Trophoblast cell (in vitro differentiated cells and primary cell): ENCODE results near the gene RHNO1. TPM values are rescaled to one million over a fixed set of nuclear protein-coding genes. Genes with fewer than 3 reads are reported as not detected.

ENCODE experiments used
- DNase-seq, 2 donors: peaks; one replicate each; pipeline ENCODE4 v3.0.0-alpha.2; 2016
- H2AFZ ChIP-seq: 2 replicates; pipeline ENCODE4 v1.6.1; 2013; ENCODE audit warnings: low read length, moderate library complexity, mild to moderate bottlenecking; ENCODE audit not compliant: insufficient read depth, poor library complexity
- H2AK5ac ChIP-seq: 2 replicates; pipeline ENCODE4 v1.6.1; 2013; ENCODE audit warnings: mild to moderate bottlenecking, low read length
- H2BK120ac ChIP-seq: 2 replicates; pipeline ENCODE4 v1.6.1; 2013; ENCODE audit warnings: low read length, mild to moderate bottlenecking, moderate library complexity; ENCODE audit not compliant: insufficient read depth, poor library complexity
- H2BK12ac ChIP-seq: 2 replicates; pipeline ENCODE4 v1.6.1; 2013; ENCODE audit warnings: mild to moderate bottlenecking, low read length, moderate library complexity
- H2BK5ac ChIP-seq: 2 replicates; pipeline ENCODE4 v1.6.1; 2013; ENCODE audit warnings: low read length, low read depth, moderate library complexity, mild to moderate bottlenecking; ENCODE audit not compliant: poor library complexity
- H3K14ac ChIP-seq: 2 replicates; pipeline ENCODE4 v1.6.1; 2013; ENCODE audit warnings: mild to moderate bottlenecking, low read length
- H3K18ac ChIP-seq: 2 replicates; pipeline ENCODE4 v1.6.1; 2013; ENCODE audit warnings: mild to moderate bottlenecking, low read length
- H3K23ac ChIP-seq: 2 replicates; pipeline ENCODE4 v1.6.1; 2013; ENCODE audit warnings: low read length
- H3K27ac ChIP-seq: 2 replicates; pipeline ENCODE4 v1.5.1; 2013; ENCODE audit warnings: low read depth, mild to moderate bottlenecking, inconsistent platforms, low read length, moderate library complexity
- H3K27me3 ChIP-seq: 2 replicates; pipeline ENCODE4 v1.6.1; 2013; ENCODE audit warnings: inconsistent platforms, mild to moderate bottlenecking, low read length, moderate library complexity; ENCODE audit not compliant: insufficient read depth
- H3K36me3 ChIP-seq, 2 experiments: 1 replicate in 1 of 2; 2 replicates in 1 of 2; pipeline ENCODE4 v1.6.1; 2013; ENCODE audit warnings: low read length in 2 of 2, mild to moderate bottlenecking in 2 of 2, moderate library complexity in 1 of 2; ENCODE audit not compliant: insufficient read depth in 2 of 2, control insufficient read depth in 1 of 2
- H3K4ac ChIP-seq: 2 replicates; pipeline ENCODE4 v1.6.1; 2013; ENCODE audit warnings: low read depth, mild to moderate bottlenecking, low read length, moderate library complexity
- H3K4me1 ChIP-seq, 2 experiments: 1 replicate in 1 of 2; 2 replicates in 1 of 2; pipeline ENCODE4 v1.6.1; 2013; ENCODE audit warnings: low read length in 2 of 2, mild to moderate bottlenecking in 2 of 2, moderate library complexity in 1 of 2; ENCODE audit not compliant: insufficient read depth in 2 of 2, control insufficient read depth in 1 of 2
- H3K4me2 ChIP-seq: 2 replicates; pipeline ENCODE4 v1.6.1; 2013; ENCODE audit warnings: inconsistent platforms, mild to moderate bottlenecking, low read length, moderate library complexity
- H3K4me3 ChIP-seq: 2 replicates; pipeline ENCODE4 v1.5.1; 2013; ENCODE audit warnings: mild to moderate bottlenecking, low read depth, low read length, inconsistent platforms
- H3K79me1 ChIP-seq: one replicate; pipeline ENCODE4 v1.6.1; 2013; ENCODE audit warnings: low read length
- H3K79me2 ChIP-seq: 2 replicates; pipeline ENCODE4 v1.6.1; 2013; ENCODE audit warnings: low read length, mild to moderate bottlenecking; ENCODE audit not compliant: control insufficient read depth, insufficient read depth, poor library complexity
- H3K9ac ChIP-seq: 2 replicates; pipeline ENCODE4 v1.6.1; 2013; ENCODE audit warnings: mild to moderate bottlenecking, low read length
- H3K9me3 ChIP-seq: 2 replicates; pipeline ENCODE4 v1.6.1; 2013; ENCODE audit warnings: low read depth, mild to moderate bottlenecking, control low read depth, inconsistent platforms, low read length; ENCODE audit not compliant: insufficient read depth
- H4K12ac ChIP-seq: 2 replicates; pipeline ENCODE4 v1.6.1; 2013; ENCODE audit warnings: low read depth, mild to moderate bottlenecking, low read length, moderate library complexity
- H4K8ac ChIP-seq: 2 replicates; pipeline ENCODE4 v1.6.1; 2013; ENCODE audit warnings: low read depth, mild to moderate bottlenecking, low read length, moderate library complexity
- H4K91ac ChIP-seq: one replicate; pipeline ENCODE4 v1.6.1; 2013; ENCODE audit warnings: low read depth, mild to moderate bottlenecking, low read length, moderate library complexity
- WGBS: extraction: QIAGEN DNeasy Blood & Tissue Kit; methylation state at CpG from one replicate; pipeline ENCODE4 v1.1.7; 2013; ENCODE audit warnings: missing lambda C conversion rate; ENCODE audit not compliant: insufficient read length, insufficient coverage; ENCODE audit errors: extremely low coverage; 5-methylcytosine and 5-hydroxymethylcytosine counted together
- polyA plus RNA-seq: library from polyadenylated mRNA; stranded (reverse); fragments of 200-250 nt; gene quantifications from 2 replicates; pipeline ENCODE4 v1.2.3, GENCODE V29; 2013

Gene RHNO1, protein sequence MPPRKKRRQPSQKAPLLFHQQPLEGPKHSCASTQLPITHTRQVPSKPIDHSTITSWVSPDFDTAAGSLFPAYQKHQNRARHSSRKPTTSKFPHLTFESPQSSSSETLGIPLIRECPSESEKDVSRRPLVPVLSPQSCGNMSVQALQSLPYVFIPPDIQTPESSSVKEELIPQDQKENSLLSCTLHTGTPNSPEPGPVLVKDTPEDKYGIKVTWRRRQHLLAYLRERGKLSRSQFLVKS
- polyA plus RNA-seq: 38.6 and 40.9 TPM in 2 replicates

DNA sequence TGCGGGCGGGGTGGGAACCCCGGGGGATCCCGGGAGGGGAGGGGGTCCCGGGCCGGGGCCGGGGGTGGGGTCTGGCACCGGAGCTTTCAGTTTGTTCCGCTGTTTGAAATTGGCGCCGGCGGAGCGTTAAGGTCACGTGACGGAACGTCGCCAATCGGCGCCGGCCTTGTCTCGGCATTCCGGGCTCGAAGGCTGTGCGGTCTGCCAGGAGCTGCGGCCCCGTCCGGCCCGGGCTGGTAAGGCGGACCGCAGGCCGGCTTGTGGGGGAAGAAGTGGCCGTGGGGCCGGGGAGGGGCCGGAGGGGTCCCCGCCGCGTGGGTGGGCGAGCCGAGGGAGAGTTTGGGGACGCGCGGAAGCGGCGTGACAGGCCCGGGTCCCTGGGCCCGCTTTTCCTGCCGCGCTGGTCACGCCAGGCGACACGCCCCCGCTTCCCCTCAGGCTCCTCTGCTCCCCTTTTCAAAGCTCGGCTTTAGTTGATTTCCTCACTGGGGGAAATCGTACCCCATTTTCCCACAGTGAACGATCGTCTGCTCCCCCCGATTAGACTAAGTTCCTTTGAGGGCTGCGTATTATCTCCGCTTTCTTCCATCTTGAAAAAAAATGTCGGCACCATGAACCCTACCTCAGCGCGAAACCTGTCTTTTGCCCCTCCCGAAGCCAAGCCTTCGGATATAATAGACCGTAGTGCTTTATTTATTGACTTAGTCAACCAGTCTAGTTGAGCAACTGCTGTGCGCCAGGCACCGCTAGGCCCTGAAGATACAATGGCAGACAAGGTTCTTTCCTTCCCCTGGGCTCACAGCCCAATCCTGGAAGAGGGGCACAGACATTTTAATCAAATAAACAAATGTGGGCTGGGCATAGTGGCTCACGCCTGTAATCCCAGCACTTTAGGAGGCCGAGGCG lies at the start of gene RHNO1, which contains the start of gene FOXM1:
RHNO1 (plus strand) TSS at position 177 of the 906 bp plus-strand sequence. CDS start 8,144 bp downstream, outside the sequence.
FOXM1 (minus strand) TSS at position 128 of the 906 bp plus-strand sequence. CDS start 2,696 bp downstream, outside the sequence.
- H4K12ac ChIP-seq: peak within 1 kb of the TSS; percentile 90
- peak within 1 kb of the TSS; percentile 95 for H3K4ac ChIP-seq
- peak within 1 kb of the TSS; percentile 92 for H2BK120ac ChIP-seq
- H4K8ac ChIP-seq: peak within 1 kb of the TSS; percentile 92
- peak within 1 kb of the TSS; percentile 99 for H3K9ac ChIP-seq
- peaks cover 12 to 14% of the 10 kb centered on the region in 2 experiments for H3K36me3 ChIP-seq
- H3K9me3 ChIP-seq: no peaks in the 10 kb centered on the region
- peak within 1 kb of the TSS; percentile 94 for H3K4me2 ChIP-seq
- H3K4me3 ChIP-seq: peak within 1 kb of the TSS; percentile 98
- H2AFZ ChIP-seq: peak within 1 kb of the TSS; percentile 77
- peaks cover 5 to 9% of the 10 kb centered on the region in 2 experiments for H3K4me1 ChIP-seq
- peak within 1 kb of the TSS; percentile 93 for H3K14ac ChIP-seq
- WGBS: no CpG with 5 or more reads among the region's 70 CpGs
- peak within 1 kb of the TSS; percentile 96 for H3K18ac ChIP-seq
- H2AK5ac ChIP-seq: peak within 1 kb of the TSS; percentile 84
- H3K23ac ChIP-seq: no peak within 1 kb of the TSS
- peak within 1 kb of the TSS; percentile 92 for H2BK5ac ChIP-seq
- peaks cover 12% of the 10 kb centered on the region for H3K79me1 ChIP-seq
- peak; percentile 86 to 93 for DNase-seq
- peaks cover 13% of the 10 kb centered on the region for H3K79me2 ChIP-seq
- H3K27me3 ChIP-seq: no peaks in the 10 kb centered on the region
- H2BK12ac ChIP-seq: no peak within 1 kb of the TSS
- H4K91ac ChIP-seq: peak within 1 kb of the TSS; percentile 88
- peak within 1 kb of the TSS; percentile 74 for H3K27ac ChIP-seq

DNA sequence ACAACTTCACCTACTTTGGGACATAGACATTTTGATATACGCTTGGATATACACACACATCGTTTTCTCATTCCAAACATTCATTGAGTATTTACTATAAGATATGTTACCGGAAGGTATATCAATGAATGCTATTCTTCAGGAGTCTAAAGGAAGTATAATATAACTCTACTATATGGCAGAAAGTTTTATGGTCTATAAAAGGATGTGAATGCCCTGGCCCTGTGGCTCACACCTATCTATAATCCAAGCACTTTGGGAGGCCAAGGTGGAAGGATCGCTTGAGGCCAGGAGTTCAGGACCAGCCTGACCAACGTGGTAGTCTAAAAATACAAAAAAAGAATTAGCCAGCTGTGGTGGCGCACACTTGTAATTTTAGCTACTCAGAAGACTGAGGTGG lies 47.7 kb upstream of the RHNO1 start:
- Histone ChIP-seq H3K4me3 (no peak overlapping the region), H4K91ac (no peak overlapping the region), H3K9me3 (no peaks in the 10 kb centered on the region), H3K27ac (no peak overlapping the region), H3K27me3 (no peaks in the 10 kb centered on the region), H3K4me2 (no peak overlapping the region), H3K14ac (no peak overlapping the region), H2AK5ac (no peak overlapping the region), H3K23ac (no peak overlapping the region), H3K4ac (no peak overlapping the region), H3K4me1 (no peaks in the 10 kb centered on the region), H3K18ac (no peak overlapping the region), H2BK5ac (no peak overlapping the region), H2BK120ac (no peak overlapping the region), H2AFZ (no peak overlapping the region), H2BK12ac (no peak overlapping the region), H3K36me3 (peaks cover 33 to 39% of the 10 kb centered on the region in 2 experiments), H3K79me2 (no peaks in the 10 kb centered on the region), H3K79me1 (no peaks in the 10 kb centered on the region), H4K8ac (no peak overlapping the region), H3K9ac (no peak overlapping the region), H4K12ac (no peak overlapping the region)
- no peak for DNase-seq
- WGBS: no CpG with 5 or more reads among the region's 6 CpGs

DNA sequence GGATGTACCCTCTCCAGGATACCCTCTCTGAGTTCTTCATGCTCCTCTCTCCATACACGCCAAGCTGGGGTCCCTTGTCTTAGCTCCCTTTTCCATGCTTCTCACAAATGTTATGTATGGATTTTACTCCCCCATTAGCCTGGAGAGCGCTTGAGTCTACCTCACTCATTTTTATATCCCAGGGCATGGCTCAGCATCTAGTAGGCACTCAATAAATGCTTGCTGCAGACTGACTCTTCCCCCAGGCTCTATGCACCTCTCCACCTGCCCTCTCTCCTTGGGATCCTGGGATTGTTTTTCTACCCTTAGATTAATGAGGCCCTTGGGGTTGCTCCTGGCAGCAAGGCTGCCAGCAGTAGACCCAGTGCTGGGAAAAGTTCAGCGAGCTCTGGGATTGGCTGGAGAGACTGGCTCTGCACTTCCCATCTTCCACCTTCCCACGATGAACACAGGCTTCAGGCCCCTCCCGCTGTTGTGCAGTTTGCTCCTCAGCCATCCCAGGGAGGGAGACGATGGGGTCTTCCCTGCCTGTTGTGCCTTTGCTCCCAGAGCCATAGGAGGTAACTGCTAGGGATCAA lies 44.4 kb upstream of the RHNO1 start:
- H3K9me3 ChIP-seq: no peaks in the 10 kb centered on the region
- no peak overlapping the region for H4K91ac ChIP-seq
- no peak overlapping the region for H3K4ac ChIP-seq
- H2BK12ac ChIP-seq: no peak overlapping the region
- H3K9ac ChIP-seq: no peak overlapping the region
- no peaks in the 10 kb centered on the region for H3K27me3 ChIP-seq
- H3K4me1 ChIP-seq: no peaks in the 10 kb centered on the region
- no peak overlapping the region for H3K4me2 ChIP-seq
- H2AFZ ChIP-seq: no peak overlapping the region
- H3K18ac ChIP-seq: no peak overlapping the region
- no peak overlapping the region for H4K8ac ChIP-seq
- no peak overlapping the region for H3K14ac ChIP-seq
- H2AK5ac ChIP-seq: no peak overlapping the region
- H3K79me2 ChIP-seq: no peaks in the 10 kb centered on the region
- no peaks in the 10 kb centered on the region for H3K79me1 ChIP-seq
- H2BK120ac ChIP-seq: no peak overlapping the region
- no peak overlapping the region for H3K23ac ChIP-seq
- no peak overlapping the region for H2BK5ac ChIP-seq
- H3K4me3 ChIP-seq: no peak overlapping the region
- WGBS: no CpG with 5 or more reads among the region's 6 CpGs
- H3K36me3 ChIP-seq: peaks cover 8 to 13% of the 10 kb centered on the region in 2 experiments
- H4K12ac ChIP-seq: no peak overlapping the region
- no peak overlapping the region for H3K27ac ChIP-seq
- no peak for DNase-seq

DNA sequence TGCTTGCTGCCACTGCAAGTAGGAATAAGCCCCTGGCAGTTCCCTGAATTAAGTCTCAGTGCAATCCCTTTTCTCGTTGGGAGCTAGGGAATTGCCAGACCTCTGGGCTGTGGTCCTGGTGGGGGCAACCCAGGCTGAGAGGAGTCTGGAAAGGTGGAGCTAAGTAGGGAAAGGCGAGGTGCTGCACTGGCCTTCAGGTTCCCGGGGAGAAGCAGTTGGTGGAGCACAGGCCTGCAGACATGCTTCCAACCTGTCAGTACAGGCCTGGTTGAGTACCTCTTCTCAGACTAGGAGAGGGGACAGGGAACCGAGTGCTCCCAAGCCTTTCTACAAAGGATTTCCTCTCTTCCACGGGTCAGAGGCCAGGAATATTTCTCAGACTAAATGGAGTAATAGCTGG lies 43.7 kb upstream of the RHNO1 start:
- Histone ChIP-seq H2BK5ac (no peak overlapping the region), H3K4me3 (no peak overlapping the region), H3K18ac (no peak overlapping the region), H3K27ac (no peak overlapping the region), H3K4me1 (no peaks in the 10 kb centered on the region), H4K12ac (no peak overlapping the region), H4K91ac (no peak overlapping the region), H4K8ac (no peak overlapping the region), H3K14ac (no peak overlapping the region), H2AFZ (no peak overlapping the region), H3K36me3 (peaks cover 3 to 7% of the 10 kb centered on the region in 2 experiments), H2AK5ac (no peak overlapping the region), H3K79me2 (no peaks in the 10 kb centered on the region), H3K4me2 (no peak overlapping the region), H3K9ac (no peak overlapping the region), H2BK120ac (no peak overlapping the region), H3K4ac (no peak overlapping the region), H3K9me3 (no peaks in the 10 kb centered on the region), H2BK12ac (no peak overlapping the region), H3K79me1 (no peaks in the 10 kb centered on the region), H3K23ac (no peak overlapping the region), H3K27me3 (no peaks in the 10 kb centered on the region)
- no CpG with 5 or more reads among the region's 5 CpGs for WGBS
- DNase-seq: no peak
